ENCODE measurements around the gene GGN. TPM values are rescaled to one million over a fixed set of nuclear protein-coding genes. Genes with fewer than 3 reads are reported as not detected.
A peak's percentile ranks its signal among the peaks of the same experiment; 100 is the strongest.

Gene GGN
- total RNA-seq, 1 donor from 2014 or later = 2.1 TPM

GRCh38 chr19:38373907-38374331, 13.9 kb downstream of the GGN start:
- no peak for TF ChIP-seq CTCF (IDR thresholded peaks at IDR 0.05; ENCODE audit: insufficient read depth, low read depth, low read length)
- no peak for TF ChIP-seq EZH2 (IDR thresholded peaks at IDR 0.05; ENCODE audit: insufficient read depth, low read length)
- Mint-ChIP-seq H3K4me3 (ENCODE audit: unreplicated experiment) (peak overlapping the region; percentile 100), H3K27me3 (ENCODE audit: low read depth, unreplicated experiment) (peaks cover 18% of the 10 kb centered on the region), H3K27ac (ENCODE audit: unreplicated experiment) (peak overlapping the region; percentile 89), H3K9me3 (ENCODE audit: unreplicated experiment) (peaks cover 2% of the 10 kb centered on the region), H3K4me1 (ENCODE audit: low read depth, unreplicated experiment) (peaks cover 8% of the 10 kb centered on the region), H3K36me3 (ENCODE audit: low read depth, unreplicated experiment) (peaks cover 4% of the 10 kb centered on the region)
- H3K9ac ChIP-seq (ENCODE audit: low read length) = peak overlapping the region; percentile 98
- H2AFZ ChIP-seq (ENCODE audit: low read depth, low read length) = peak overlapping the region; percentile 87
- peak overlapping the region; percentile 96 for H3K4me2 ChIP-seq (ENCODE audit: low read length)
- DNase-seq (ENCODE audit: low read depth) (no peak), FAIRE-seq (no peak)
- peaks cover 3% of the 10 kb centered on the region for H3K27me3 ChIP-seq (ENCODE audit: insufficient read depth, low read length)
- peaks cover 35% of the 10 kb centered on the region for H4K20me1 ChIP-seq (ENCODE audit: insufficient read depth, low read length)
- H3K4me1 ChIP-seq (ENCODE audit: insufficient read depth, low read length) = peaks cover 13% of the 10 kb centered on the region
- H3K79me2 ChIP-seq (ENCODE audit: insufficient read depth, low read length) = peaks cover 37% of the 10 kb centered on the region
- peak overlapping the region; percentile 82 for H3K4me3 ChIP-seq (ENCODE audit: insufficient read depth, low read depth, low read length)
- peak overlapping the region; percentile 47 for H3K27ac ChIP-seq (ENCODE audit: low read depth, low read length)
- H3K36me3 ChIP-seq (ENCODE audit: insufficient read depth, low read length) = peaks cover 7% of the 10 kb centered on the region
- no peaks in the 10 kb centered on the region for H3K9me3 ChIP-seq (ENCODE audit: insufficient read depth, low read depth, low read length)

GRCh38 chr19:38371081-38371480, 16.8 kb downstream of the GGN start:
- no peak overlapping the region for H3K9ac ChIP-seq (ENCODE audit: low read length)
- Mint-ChIP-seq H3K27me3 (ENCODE audit: low read depth, unreplicated experiment) (peaks cover 27% of the 10 kb centered on the region), H3K27ac (ENCODE audit: unreplicated experiment) (no peak overlapping the region), H3K4me1 (ENCODE audit: low read depth, unreplicated experiment) (peaks cover 1% of the 10 kb centered on the region), H3K9me3 (ENCODE audit: unreplicated experiment) (peaks cover 2% of the 10 kb centered on the region), H3K36me3 (ENCODE audit: low read depth, unreplicated experiment) (no peaks in the 10 kb centered on the region), H3K4me3 (ENCODE audit: unreplicated experiment) (no peak overlapping the region)
- H3K27ac ChIP-seq (ENCODE audit: low read depth, low read length) = no peak overlapping the region
- DNase-seq (ENCODE audit: low read depth) (no peak), FAIRE-seq (no peak)
- no peaks in the 10 kb centered on the region for H3K36me3 ChIP-seq (ENCODE audit: insufficient read depth, low read length)
- no peak overlapping the region for H2AFZ ChIP-seq (ENCODE audit: low read depth, low read length)
- peaks cover 10% of the 10 kb centered on the region for H4K20me1 ChIP-seq (ENCODE audit: insufficient read depth, low read length)
- peaks cover 6% of the 10 kb centered on the region for H3K4me1 ChIP-seq (ENCODE audit: insufficient read depth, low read length)
- no peak for TF ChIP-seq EZH2 (IDR thresholded peaks at IDR 0.05; ENCODE audit: insufficient read depth, low read length)
- no peak for TF ChIP-seq CTCF (IDR thresholded peaks at IDR 0.05; ENCODE audit: insufficient read depth, low read depth, low read length)
- H3K27me3 ChIP-seq (ENCODE audit: insufficient read depth, low read length) = peaks cover 3% of the 10 kb centered on the region
- H3K9me3 ChIP-seq (ENCODE audit: insufficient read depth, low read depth, low read length) = no peaks in the 10 kb centered on the region
- H3K4me2 ChIP-seq (ENCODE audit: low read length) = no peak overlapping the region
- H3K79me2 ChIP-seq (ENCODE audit: insufficient read depth, low read length) = peaks cover 14% of the 10 kb centered on the region
- H3K4me3 ChIP-seq (ENCODE audit: insufficient read depth, low read depth, low read length) = no peak overlapping the region

GRCh38 chr19:38370299-38370698, 17.5 kb downstream of the GGN start:
- no peak overlapping the region for H3K27ac Mint-ChIP-seq (ENCODE audit: unreplicated experiment)
- H3K4me3 Mint-ChIP-seq (ENCODE audit: unreplicated experiment) = no peak overlapping the region
- no peak overlapping the region for H3K9ac ChIP-seq (ENCODE audit: low read length)
- peaks cover 7% of the 10 kb centered on the region for H3K79me2 ChIP-seq (ENCODE audit: insufficient read depth, low read length)
- H4K20me1 ChIP-seq (ENCODE audit: insufficient read depth, low read length) = peaks cover 2% of the 10 kb centered on the region
- H3K4me2 ChIP-seq (ENCODE audit: low read length) = no peak overlapping the region
- peaks cover 2% of the 10 kb centered on the region for H3K9me3 Mint-ChIP-seq (ENCODE audit: unreplicated experiment)
- no peak overlapping the region for H2AFZ ChIP-seq (ENCODE audit: low read depth, low read length)
- peaks cover 3% of the 10 kb centered on the region for H3K27me3 ChIP-seq (ENCODE audit: insufficient read depth, low read length)
- no peaks in the 10 kb centered on the region for H3K9me3 ChIP-seq (ENCODE audit: insufficient read depth, low read depth, low read length)
- no peaks in the 10 kb centered on the region for H3K4me1 Mint-ChIP-seq (ENCODE audit: low read depth, unreplicated experiment)
- peaks cover 29% of the 10 kb centered on the region for H3K27me3 Mint-ChIP-seq (ENCODE audit: low read depth, unreplicated experiment)
- no peaks in the 10 kb centered on the region for H3K36me3 ChIP-seq (ENCODE audit: insufficient read depth, low read length)
- H3K27ac ChIP-seq (ENCODE audit: low read depth, low read length) = no peak overlapping the region
- no peaks in the 10 kb centered on the region for H3K4me1 ChIP-seq (ENCODE audit: insufficient read depth, low read length)
- H3K4me3 ChIP-seq (ENCODE audit: insufficient read depth, low read depth, low read length) = no peak overlapping the region
- no peak for DNase-seq (ENCODE audit: low read depth)
- H3K36me3 Mint-ChIP-seq (ENCODE audit: low read depth, unreplicated experiment) = no peaks in the 10 kb centered on the region
- TF ChIP-seq EZH2 (IDR thresholded peaks at IDR 0.05; ENCODE audit: insufficient read depth, low read length) (no peak), CTCF (IDR thresholded peaks at IDR 0.05; ENCODE audit: insufficient read depth, low read depth, low read length) (no peak)
- no peak for FAIRE-seq
